Measurements from ENCODE around the gene CELF5.

GRCh38 chr19:3281026-3281425 lies 56.6 kb downstream of the CELF5 start:
- TF ChIP-seq CTCF (IDR thresholded peaks at IDR 0.05) = no peak
- no peak for TF ChIP-seq POLR2AphosphoS5 (IDR thresholded peaks at IDR 0.05)
